Measurements from ENCODE around the gene PHC3.

PHC3 gene

GRCh38 chr3:170189398-170190256 lies 8.1 kb upstream of the PHC3 start:
- Histone ChIP-seq H3K36me3 (ENCODE audit: control insufficient read depth, insufficient read depth, low read length) (no peaks in the 10 kb centered on the region), H3K9me3 (ENCODE audit: control insufficient read depth, low read length) (no peaks in the 10 kb centered on the region), H3K27ac (ENCODE audit: insufficient read depth, low read depth, low read length, poor library complexity, severe bottlenecking) (no peak overlapping the region), H3K4me1 (ENCODE audit: control insufficient read depth, insufficient read depth, low read length) (no peaks in the 10 kb centered on the region), H3K27me3 (ENCODE audit: control insufficient read depth, insufficient read depth, low read length, poor library complexity, severe bottlenecking) (no peaks in the 10 kb centered on the region), H3K4me3 (ENCODE audit: insufficient read depth, low read depth, low read length) (no peak overlapping the region)
- WGBS, 2 experiments = 89 to 95% methylated on average over 4 of the region's 4 CpGs

- WGBS, 2 experiments = 47 to 49% methylated on average over 13 to 14 of the region's 16 CpGs
- peaks cover 15% of the 10 kb centered on the region for H3K36me3 ChIP-seq (ENCODE audit: control insufficient read depth, insufficient read depth, low read length)
- H3K27me3 ChIP-seq (ENCODE audit: control insufficient read depth, insufficient read depth, low read length, poor library complexity, severe bottlenecking) = no peaks in the 10 kb centered on the region
- no peaks in the 10 kb centered on the region for H3K9me3 ChIP-seq (ENCODE audit: control insufficient read depth, low read length)
- no peak overlapping the region for H3K27ac ChIP-seq (ENCODE audit: insufficient read depth, low read depth, low read length, poor library complexity, severe bottlenecking)
- H3K4me1 ChIP-seq (ENCODE audit: control insufficient read depth, insufficient read depth, low read length) = peaks cover 11% of the 10 kb centered on the region
- H3K4me3 ChIP-seq (ENCODE audit: insufficient read depth, low read depth, low read length) = peak overlapping the region; percentile 83
Observed at GRCh38 chr3:170180079-170180907, 1.2 kb downstream of the PHC3 start.

GRCh38 chr3:170179432-170179831 lies 2.1 kb downstream of the PHC3 start:
- Histone ChIP-seq H3K9me3 (ENCODE audit: control insufficient read depth, low read length) (no peaks in the 10 kb centered on the region), H3K4me1 (ENCODE audit: control insufficient read depth, insufficient read depth, low read length) (peaks cover 11% of the 10 kb centered on the region), H3K36me3 (ENCODE audit: control insufficient read depth, insufficient read depth, low read length) (peaks cover 15% of the 10 kb centered on the region), H3K27ac (ENCODE audit: insufficient read depth, low read depth, low read length, poor library complexity, severe bottlenecking) (no peak overlapping the region), H3K4me3 (ENCODE audit: insufficient read depth, low read depth, low read length) (no peak overlapping the region), H3K27me3 (ENCODE audit: control insufficient read depth, insufficient read depth, low read length, poor library complexity, severe bottlenecking) (no peaks in the 10 kb centered on the region)
- WGBS, 2 experiments = 89 to 92% methylated on average over 1 of the region's 1 CpG

- no peaks in the 10 kb centered on the region for H3K9me3 ChIP-seq (ENCODE audit: control insufficient read depth, low read length)
- H3K4me1 ChIP-seq (ENCODE audit: control insufficient read depth, insufficient read depth, low read length) = peaks cover 11% of the 10 kb centered on the region
- H3K27me3 ChIP-seq (ENCODE audit: control insufficient read depth, insufficient read depth, low read length, poor library complexity, severe bottlenecking) = no peaks in the 10 kb centered on the region
- no peak overlapping the region for H3K27ac ChIP-seq (ENCODE audit: insufficient read depth, low read depth, low read length, poor library complexity, severe bottlenecking)
- peaks cover 15% of the 10 kb centered on the region for H3K36me3 ChIP-seq (ENCODE audit: control insufficient read depth, insufficient read depth, low read length)
- 88 to 94% methylated on average over 3 of the region's 3 CpGs for WGBS, 2 experiments
- H3K4me3 ChIP-seq (ENCODE audit: insufficient read depth, low read depth, low read length) = no peak overlapping the region
Observed at GRCh38 chr3:170178651-170179050, 2.9 kb downstream of the PHC3 start.

- peaks cover 18% of the 10 kb centered on the region for H3K36me3 ChIP-seq (ENCODE audit: control insufficient read depth, insufficient read depth, low read length)
- H3K4me1 ChIP-seq (ENCODE audit: control insufficient read depth, insufficient read depth, low read length) = no peaks in the 10 kb centered on the region
- 100% methylated on average over 1 of the region's 1 CpG; no CpG with 5 or more reads in 1 of the 2 experiments for WGBS, 2 experiments
- no peak overlapping the region for H3K4me3 ChIP-seq (ENCODE audit: insufficient read depth, low read depth, low read length)
- H3K27me3 ChIP-seq (ENCODE audit: control insufficient read depth, insufficient read depth, low read length, poor library complexity, severe bottlenecking) = no peaks in the 10 kb centered on the region
- no peaks in the 10 kb centered on the region for H3K9me3 ChIP-seq (ENCODE audit: control insufficient read depth, low read length)
- H3K27ac ChIP-seq (ENCODE audit: insufficient read depth, low read depth, low read length, poor library complexity, severe bottlenecking) = no peak overlapping the region
Observed at GRCh38 chr3:170171563-170171962, 10.0 kb downstream of the PHC3 start.

GRCh38 chr3:170164717-170165116 lies 16.8 kb downstream of the PHC3 start:
- Histone ChIP-seq H3K36me3 (ENCODE audit: control insufficient read depth, insufficient read depth, low read length) (peaks cover 4% of the 10 kb centered on the region), H3K4me3 (ENCODE audit: insufficient read depth, low read depth, low read length) (no peak overlapping the region), H3K4me1 (ENCODE audit: control insufficient read depth, insufficient read depth, low read length) (no peaks in the 10 kb centered on the region), H3K27me3 (ENCODE audit: control insufficient read depth, insufficient read depth, low read length, poor library complexity, severe bottlenecking) (no peaks in the 10 kb centered on the region), H3K9me3 (ENCODE audit: control insufficient read depth, low read length) (no peaks in the 10 kb centered on the region), H3K27ac (ENCODE audit: insufficient read depth, low read depth, low read length, poor library complexity, severe bottlenecking) (no peak overlapping the region)
- WGBS, 2 experiments = 88 to 100% methylated on average over 1 to 2 of the region's 2 CpGs

- H3K9me3 ChIP-seq (ENCODE audit: control insufficient read depth, low read length) = no peaks in the 10 kb centered on the region
- peaks cover 4% of the 10 kb centered on the region for H3K36me3 ChIP-seq (ENCODE audit: control insufficient read depth, insufficient read depth, low read length)
- WGBS, 2 experiments = 96 to 100% methylated on average over 2 to 4 of the region's 4 CpGs
Observed at GRCh38 chr3:170163956-170164645, 17.4 kb downstream of the PHC3 start.

GRCh38 chr3:170162630-170163029 lies 18.9 kb downstream of the PHC3 start:
- Histone ChIP-seq H3K4me3 (ENCODE audit: insufficient read depth, low read depth, low read length) (no peak overlapping the region), H3K9me3 (ENCODE audit: control insufficient read depth, low read length) (no peaks in the 10 kb centered on the region), H3K27me3 (ENCODE audit: control insufficient read depth, insufficient read depth, low read length, poor library complexity, severe bottlenecking) (no peaks in the 10 kb centered on the region), H3K4me1 (ENCODE audit: control insufficient read depth, insufficient read depth, low read length) (no peaks in the 10 kb centered on the region), H3K36me3 (ENCODE audit: control insufficient read depth, insufficient read depth, low read length) (peaks cover 4% of the 10 kb centered on the region), H3K27ac (ENCODE audit: insufficient read depth, low read depth, low read length, poor library complexity, severe bottlenecking) (no peak overlapping the region)

More at GRCh38 chr3:170163956-170164645, 17.4 kb downstream of the PHC3 start:
- H3K4me3 ChIP-seq (ENCODE audit: insufficient read depth, low read depth, low read length) = no peak overlapping the region
- no peak overlapping the region for H3K27ac ChIP-seq (ENCODE audit: insufficient read depth, low read depth, low read length, poor library complexity, severe bottlenecking)
- H3K27me3 ChIP-seq (ENCODE audit: control insufficient read depth, insufficient read depth, low read length, poor library complexity, severe bottlenecking) = no peaks in the 10 kb centered on the region
- no peaks in the 10 kb centered on the region for H3K4me1 ChIP-seq (ENCODE audit: control insufficient read depth, insufficient read depth, low read length)

GRCh38 chr3:170162052-170162451 lies 19.5 kb downstream of the PHC3 start:
- no peak overlapping the region for H3K27ac ChIP-seq (ENCODE audit: insufficient read depth, low read depth, low read length, poor library complexity, severe bottlenecking)
- no peaks in the 10 kb centered on the region for H3K9me3 ChIP-seq (ENCODE audit: control insufficient read depth, low read length)
- H3K4me3 ChIP-seq (ENCODE audit: insufficient read depth, low read depth, low read length) = no peak overlapping the region
- peaks cover 4% of the 10 kb centered on the region for H3K36me3 ChIP-seq (ENCODE audit: control insufficient read depth, insufficient read depth, low read length)
- H3K4me1 ChIP-seq (ENCODE audit: control insufficient read depth, insufficient read depth, low read length) = no peaks in the 10 kb centered on the region
- no peaks in the 10 kb centered on the region for H3K27me3 ChIP-seq (ENCODE audit: control insufficient read depth, insufficient read depth, low read length, poor library complexity, severe bottlenecking)

- peaks cover 4% of the 10 kb centered on the region for H3K36me3 ChIP-seq (ENCODE audit: control insufficient read depth, insufficient read depth, low read length)
Observed at GRCh38 chr3:170159933-170160332, 21.6 kb downstream of the PHC3 start.

More at GRCh38 chr3:170159933-170160332, 21.6 kb downstream of the PHC3 start:
- no peak overlapping the region for H3K4me3 ChIP-seq (ENCODE audit: insufficient read depth, low read depth, low read length)
- H3K9me3 ChIP-seq (ENCODE audit: control insufficient read depth, low read length) = no peaks in the 10 kb centered on the region
- H3K27me3 ChIP-seq (ENCODE audit: control insufficient read depth, insufficient read depth, low read length, poor library complexity, severe bottlenecking) = no peaks in the 10 kb centered on the region
- 97 to 98% methylated on average over 2 of the region's 2 CpGs for WGBS, 2 experiments
- no peaks in the 10 kb centered on the region for H3K4me1 ChIP-seq (ENCODE audit: control insufficient read depth, insufficient read depth, low read length)
- no peak overlapping the region for H3K27ac ChIP-seq (ENCODE audit: insufficient read depth, low read depth, low read length, poor library complexity, severe bottlenecking)

Data from ectodermal cell (in vitro differentiated cells).